RWPE2 (cell line): ENCODE results near the gene CAPN11.
A peak's percentile ranks its signal among the peaks of the same experiment; 100 is the strongest.
"Not testable (repeated sequence)": the region's sequence is repeated elsewhere in the genome, so short reads cannot be mapped to it uniquely, and the experiment has no call there.

Experiments used
- ATAC-seq: fragments of 200-7000 bp; cut with Tn5 transposase; 3 replicates; pipeline ENCODE4 v1.9.1; 2021; ENCODE audit warnings: low read depth
- DNase-seq: peaks from one replicate; pipeline ENCODE4 v3.0.0-alpha.2; 2020; ENCODE audit warnings: low spot score
- H3K27ac ChIP-seq: fragments of 450-650 bp; 2 replicates; pipeline ENCODE4 v1.5.1; 2017; ENCODE audit warnings: mild to moderate bottlenecking; ENCODE audit not compliant: poor library complexity, severe bottlenecking
- H3K27me3 ChIP-seq: fragments of 250-450 bp; sonication (Bioruptor Pico); 2 replicates; pipeline ENCODE4 v1.5.1; 2021; ENCODE audit warnings: mild to moderate bottlenecking, moderate library complexity; ENCODE audit not compliant: insufficient read depth, poor library complexity, severe bottlenecking
- H3K36me3 ChIP-seq: fragments of 250-450 bp; sonication (Bioruptor Pico); 2 replicates; pipeline ENCODE4 v1.5.1; 2020; ENCODE audit warnings: low read depth, mild to moderate bottlenecking, moderate library complexity
- H3K4me1 ChIP-seq: fragments of 250-450 bp; sonication (Bioruptor Pico); 2 replicates; pipeline ENCODE4 v1.5.1; 2021; ENCODE audit warnings: mild to moderate bottlenecking, moderate library complexity; ENCODE audit not compliant: insufficient read depth, poor library complexity, severe bottlenecking
- H3K4me3 ChIP-seq: fragments of 250-450 bp; sonication (Bioruptor Pico); 2 replicates; pipeline ENCODE4 v1.5.1; 2021; ENCODE audit warnings: mild to moderate bottlenecking, moderate library complexity; ENCODE audit not compliant: severe bottlenecking
- H3K9me3 ChIP-seq: fragments of 250-450 bp; sonication (Bioruptor Pico); 2 replicates; pipeline ENCODE4 v1.5.1; 2021; ENCODE audit warnings: mild to moderate bottlenecking, moderate library complexity; ENCODE audit not compliant: severe bottlenecking
- CTCF ChIP-seq: fragments of 450-650 bp; IDR thresholded peaks from one replicate; pipeline ENCODE4 v1.5.1; 2017; ENCODE audit warnings: mild to moderate bottlenecking, moderate library complexity; ENCODE audit not compliant: poor library complexity, severe bottlenecking

Gene CAPN11

GRCh38 chr6:44179072-44179536, 20.5 kb downstream of the CAPN11 start:
- peaks cover 7% of the 10 kb centered on the region for H3K4me1 ChIP-seq
- no peaks in the 10 kb centered on the region for H3K27me3 ChIP-seq
- DNase-seq (no peak), ATAC-seq (peak; percentile 39; the same call in 1 of the 3 replicates)
- no peaks in the 10 kb centered on the region for H3K36me3 ChIP-seq
- no peaks in the 10 kb centered on the region for H3K9me3 ChIP-seq
- peak overlapping the region; percentile 71 for H3K27ac ChIP-seq
- no peak for TF ChIP-seq CTCF
- no peak overlapping the region for H3K4me3 ChIP-seq

DNA sequence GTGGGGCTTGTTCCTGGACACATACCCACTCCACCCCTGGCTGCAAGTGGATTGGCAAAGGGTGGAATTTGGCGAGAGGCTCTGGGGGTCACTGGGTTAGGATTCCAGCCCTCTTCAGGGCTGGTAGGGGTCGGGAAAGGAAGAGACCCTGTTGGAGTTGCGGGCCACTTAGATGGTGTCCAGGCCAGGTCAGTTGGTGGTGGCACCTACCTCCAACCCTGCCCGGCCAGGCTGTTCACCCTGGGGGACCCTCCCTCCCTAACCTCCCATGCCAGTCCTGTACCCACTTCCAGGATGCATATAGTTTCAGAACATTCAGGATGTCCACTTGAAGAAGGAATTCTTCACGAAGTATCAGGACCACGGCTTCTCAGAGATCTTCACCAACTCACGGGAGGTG, 21.0 kb downstream of the CAPN11 start:
- TF ChIP-seq CTCF: no peak
- Histone ChIP-seq H3K27me3 (no peaks in the 10 kb centered on the region), H3K9me3 (no peaks in the 10 kb centered on the region), H3K36me3 (no peaks in the 10 kb centered on the region), H3K27ac (peak overlapping the region; percentile 71), H3K4me3 (no peak overlapping the region), H3K4me1 (peaks cover 7% of the 10 kb centered on the region)
- DNase-seq (no peak), ATAC-seq (no peak)

DNA sequence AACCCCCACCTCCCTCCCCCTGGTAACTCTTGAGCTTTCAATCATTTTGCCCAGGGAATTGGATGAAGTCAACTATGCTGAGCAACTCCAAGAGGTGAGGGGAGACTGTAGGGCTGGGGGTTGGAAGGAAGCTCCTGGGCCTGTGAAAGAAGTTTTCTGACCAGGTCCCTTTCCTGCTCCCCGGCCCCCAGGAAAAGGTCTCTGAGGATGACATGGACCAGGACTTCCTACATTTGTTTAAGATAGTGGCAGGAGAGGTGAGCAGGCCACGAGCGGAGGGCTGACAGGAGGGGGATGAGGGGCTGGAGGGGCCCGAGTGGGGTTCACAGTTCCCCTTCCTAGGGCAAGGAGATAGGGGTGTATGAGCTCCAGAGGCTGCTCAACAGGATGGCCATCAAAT, 21.8 kb downstream of the CAPN11 start:
- no peak overlapping the region for H3K4me3 ChIP-seq
- ATAC-seq: no peak

DNA sequence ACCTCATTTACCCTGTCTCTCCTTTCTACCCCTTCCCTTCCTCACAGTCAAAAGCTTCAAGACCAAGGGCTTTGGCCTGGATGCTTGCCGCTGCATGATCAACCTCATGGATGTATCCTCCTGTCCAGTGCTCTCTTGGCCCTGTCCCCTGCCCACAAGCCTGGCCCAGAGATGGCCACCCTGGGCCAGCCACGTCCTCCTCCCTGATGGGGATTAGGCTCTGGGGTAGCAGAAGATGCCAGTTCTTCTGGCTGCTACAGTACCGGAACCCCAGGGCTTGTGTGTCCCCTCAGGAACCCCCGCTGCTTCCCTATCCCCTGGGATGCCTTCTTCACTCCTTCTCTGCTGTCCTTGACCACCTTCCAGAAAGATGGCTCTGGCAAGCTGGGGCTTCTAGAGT, 22.3 kb downstream of the CAPN11 start:
- no peak for DNase-seq
- H3K27me3 ChIP-seq: no peaks in the 10 kb centered on the region
- no peaks in the 10 kb centered on the region for H3K36me3 ChIP-seq
- no peak overlapping the region for H3K4me3 ChIP-seq
- ATAC-seq: peak; percentile 25; the same call in 2 of the 3 replicates
- TF ChIP-seq CTCF: no peak
- peaks cover 7% of the 10 kb centered on the region for H3K4me1 ChIP-seq
- H3K27ac ChIP-seq: no peak overlapping the region
- H3K9me3 ChIP-seq: no peaks in the 10 kb centered on the region

More for the DNA sequence above, 21.8 kb downstream of the CAPN11 start:
- no peak for TF ChIP-seq CTCF
- Histone ChIP-seq H3K9me3 (no peaks in the 10 kb centered on the region), H3K27ac (no peak overlapping the region), H3K27me3 (no peaks in the 10 kb centered on the region), H3K36me3 (no peaks in the 10 kb centered on the region), H3K4me1 (peaks cover 7% of the 10 kb centered on the region)
- no peak for DNase-seq

DNA sequence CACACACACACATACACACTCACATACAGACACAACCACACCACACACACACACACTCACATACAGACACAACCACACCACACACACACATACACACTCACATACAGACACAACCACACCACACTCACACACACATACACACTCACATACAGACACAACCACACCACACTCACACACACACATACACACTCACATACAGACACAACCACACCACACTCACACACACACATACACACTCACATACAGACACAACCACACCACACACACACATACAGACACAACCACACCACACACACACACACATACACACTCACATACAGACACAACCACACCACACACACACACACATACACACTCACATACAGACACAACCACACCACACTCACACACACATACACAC, 23.2 kb downstream of the CAPN11 start:
- not testable (repeated sequence) for DNase-seq, H3K4me1 ChIP-seq, H3K4me3 ChIP-seq, H3K27ac ChIP-seq, H3K9me3 ChIP-seq, H3K36me3 ChIP-seq, H3K27me3 ChIP-seq, ATAC-seq
